GM21447 (cell line): Measurements from ENCODE around the gene HS6ST3.

ENCODE experiments used
- ATAC-seq: cut with Tn5 transposase; IDR thresholded peaks from one replicate; pipeline ENCODE4 v1.9.1; 2021; ENCODE audit not compliant: unreplicated experiment

HS6ST3 gene

GRCh38 chr13:96696389-96696900 is 606.5 kb downstream of the HS6ST3 start:
- ATAC-seq: no peak

- no peak for ATAC-seq
These were observed 610.8 kb downstream of the HS6ST3 start for GRCh38 chr13:96700657-96701056.

GRCh38 chr13:96707146-96707545 is 617.2 kb downstream of the HS6ST3 start:
- ATAC-seq: no peak

GRCh38 chr13:96710166-96710862 is 620.4 kb downstream of the HS6ST3 start:
- no peak for ATAC-seq

- ATAC-seq: no peak
These were observed 630.5 kb downstream of the HS6ST3 start for GRCh38 chr13:96720446-96720845.

GRCh38 chr13:96726651-96727050 is 636.7 kb downstream of the HS6ST3 start:
- no peak for ATAC-seq

- no peak for ATAC-seq
These were observed 638.6 kb downstream of the HS6ST3 start for GRCh38 chr13:96728463-96728862.

- no peak for ATAC-seq
These were observed 640.8 kb downstream of the HS6ST3 start for GRCh38 chr13:96730676-96731075.

- ATAC-seq: no peak
These were observed 644.6 kb downstream of the HS6ST3 start for GRCh38 chr13:96734499-96734898.

GRCh38 chr13:96741779-96742178 is 651.9 kb downstream of the HS6ST3 start:
- ATAC-seq: no peak

- ATAC-seq: no peak
These were observed 653.6 kb downstream of the HS6ST3 start for GRCh38 chr13:96743296-96744089.

GRCh38 chr13:96744367-96745331 is 654.7 kb downstream of the HS6ST3 start:
- no peak for ATAC-seq

- ATAC-seq: no peak
These were observed 657.0 kb downstream of the HS6ST3 start for GRCh38 chr13:96746886-96747285.

GRCh38 chr13:96749825-96750224 is 659.9 kb downstream of the HS6ST3 start:
- ATAC-seq: no peak

GRCh38 chr13:96751089-96751488 is 661.2 kb downstream of the HS6ST3 start:
- no peak for ATAC-seq

GRCh38 chr13:96762876-96763275 is 673.0 kb downstream of the HS6ST3 start:
- no peak for ATAC-seq

GRCh38 chr13:96766306-96766705 is 676.4 kb downstream of the HS6ST3 start:
- ATAC-seq: no peak

GRCh38 chr13:96768524-96768923 is 678.6 kb downstream of the HS6ST3 start:
- no peak for ATAC-seq

- no peak for ATAC-seq
These were observed 680.0 kb downstream of the HS6ST3 start for GRCh38 chr13:96769874-96770273.

- peak; percentile 89 for ATAC-seq
These were observed 681.8 kb downstream of the HS6ST3 start for GRCh38 chr13:96771486-96772367.
